Adrenal gland (tissue), 12 donors: ENCODE results near the gene TAF4. TPM values are rescaled to one million over a fixed set of nuclear protein-coding genes. Genes with fewer than 3 reads are reported as not detected.

ENCODE experiments used
- DNase-seq, 7 donors: peaks; one replicate each; pipeline ENCODE4 v3.0.0-alpha.2; 2019 to 2020
- H3K27ac ChIP-seq, 5 donors: fragments of 200-600 bp; sonication (generic) in 4 of 5; 1 replicate in 3 of 5; 2 replicates in 2 of 5; pipeline versions ENCODE4 v1.5.1 to v1.8.0; 2016 to 2020; ENCODE audit warnings: mild to moderate bottlenecking in 1 of 5
- H3K27me3 ChIP-seq: fragments of 200-600 bp; 2 replicates; pipeline ENCODE4 v1.8.0; 2021
- H3K36me3 ChIP-seq, 2 donors: fragments of 200-600 bp; replicated peaks in 1 of 2; 1 replicate in 1 of 2; 2 replicates in 1 of 2; pipeline versions ENCODE4 v1.5.1 to v1.8.0; 2018 to 2022
- H3K4me1 ChIP-seq, 2 donors: fragments of 200-600 bp; replicated peaks in 1 of 2; 1 replicate in 1 of 2; 2 replicates in 1 of 2; pipeline versions ENCODE4 v1.5.1 to v1.8.0; 2018 to 2021
- H3K4me3 ChIP-seq, 4 donors: fragments of 200-600 bp; sonication (generic) in 3 of 4; one replicate each; pipeline ENCODE4 v1.5.1; 2016 to 2018
- H3K9me3 ChIP-seq, 3 donors: fragments of 200-600 bp; sonication (generic) in 1 of 3; replicated peaks in 1 of 3; 1 replicate in 2 of 3; 2 replicates in 1 of 3; pipeline versions ENCODE4 v1.5.1 to v1.8.0; 2016 to 2021
- CTCF ChIP-seq, 6 experiments: fragments of 450-650 bp in 4 of 6; fragments of 200-600 bp in 2 of 6; sonication (generic) in 1 of 6; IDR thresholded peaks; 1 replicate in 5 of 6; 2 replicates in 1 of 6; pipeline versions ENCODE4 v1.5.1 to v1.8.0; 2016 to 2021; ENCODE audit warnings: antibody characterized with exemption in 6 of 6, mild to moderate bottlenecking in 2 of 6, moderate library complexity in 1 of 6
- POLR2A ChIP-seq, 2 donors: fragments of 450-650 bp; IDR thresholded peaks; one replicate each; pipeline ENCODE4 v1.6.1; 2017; ENCODE audit warnings: antibody characterized with exemption in 2 of 2, mild to moderate bottlenecking in 2 of 2, moderate library complexity in 1 of 2
- WGBS, 4 donors: extraction: QIAGEN DNeasy Blood & Tissue Kit in 2 of 4; methylation state at CpG; one replicate each; pipeline versions ENCODE4 v1.1.5 to v1.1.7; 2013 to 2017; 5-methylcytosine and 5-hydroxymethylcytosine counted together
- intact Hi-C, 2 donors: fragments of 100-400 bp; cut with DNase I; formaldehyde crosslinking; loops; one replicate each; pipeline versions ENCODE4 v1.14.1 to v1.15.0; 2022 to 2023
- polyA plus RNA-seq, 3 donors: library from polyadenylated mRNA; stranded (reverse); fragments of 200-250 nt in 2 of 3; fragments of 350-450 nt in 1 of 3; fragmentation: Illumina TruSeq in 1 of 3; extraction: RNeasy Lipid Tissue Mini Kit (QIAGEN cat#74804) in 1 of 3; gene quantifications; one replicate each; pipeline ENCODE4 v1.2.3, GENCODE V29; 2013 to 2014
- total RNA-seq, 9 donors: library from RNA; depleted of rRNA in 4 of 9; stranded (reverse); fragments of >200 nt in 4 of 9; fragments of 120-200 nt in 1 of 9; fragmentation: NEBNext Ultra II Directional in 1 of 9; extraction: Animal tissue kit (Norgen Biotek cat#: 25700) in 1 of 9; gene quantifications; one replicate each; pipeline versions ENCODE4 v1.1.0 to v1.2.4, GENCODE V29; 2013 to 2023
- donor health status: healthy with polysubstance abuse.
- donor health status: Bipolar disorder and iron deficiency.
- donor health status: DM: yes; HTN: yes; CAD: no.
- donor health status: DM: no; HTN: no; CAD: no.
- donor health status: DM: no; HTN: no; CAD: no.
- donor health status: DM: yes; HTN: yes; CAD: no.

The TAF4 gene
- total and polyA plus RNA-seq, 12 donors: 5.2 to 30.9 (median 14.8) TPM

GRCh38 chr20:61978491-61978890, 87.2 kb downstream of the TAF4 start:
- Histone ChIP-seq H3K9me3 (no peaks in the 10 kb centered on the region), H3K36me3 (peaks cover 0 to 6% of the 10 kb centered on the region in 2 donors), H3K4me1 (no peaks in the 10 kb centered on the region), H3K4me3 (no peak overlapping the region), H3K27me3 (no peaks in the 10 kb centered on the region), H3K27ac (no peak overlapping the region)
- intact Hi-C loops: no loop called here
- no peak for DNase-seq
- no peak for TF ChIP-seq CTCF (IDR thresholded peaks at IDR 0.05)
- TF ChIP-seq POLR2A (IDR thresholded peaks at IDR 0.05): no peak
- whole genome bisulfite sequencing, 4 donors: 74 to 94% (median 80%) methylated on average over 16 to 20 of the region's 20 CpGs

GRCh38 chr20:61977419-61977786, 88.3 kb downstream of the TAF4 start:
- no peaks in the 10 kb centered on the region for H3K4me1 ChIP-seq
- H3K9me3 ChIP-seq: no peaks in the 10 kb centered on the region
- 93 to 97% (median 94%) methylated on average over 10 of the region's 10 CpGs for WGBS, 4 donors
- no peak for DNase-seq
- H3K27me3 ChIP-seq: no peaks in the 10 kb centered on the region
- intact Hi-C loops: no loop called here
- H3K36me3 ChIP-seq: peaks cover 0 to 6% of the 10 kb centered on the region in 2 donors
- no peak overlapping the region for H3K27ac ChIP-seq
- TF ChIP-seq POLR2A (IDR thresholded peaks at IDR 0.05): no peak
- no peak for TF ChIP-seq CTCF (IDR thresholded peaks at IDR 0.05)
- H3K4me3 ChIP-seq: no peak overlapping the region

- peaks cover 0 to 6% of the 10 kb centered on the region in 2 donors for H3K36me3 ChIP-seq
- WGBS, 4 donors: 95 to 98% (median 97%) methylated on average over 20 to 45 of the region's 45 CpGs
Observed at GRCh38 chr20:61976644-61977418, 88.8 kb downstream of the TAF4 start.

GRCh38 chr20:61976263-61976643, 89.4 kb downstream of the TAF4 start:
- WGBS, 4 donors: 84 to 95% (median 92%) methylated on average over 4 to 9 of the region's 9 CpGs
- TF ChIP-seq POLR2A (IDR thresholded peaks at IDR 0.05): no peak
- TF ChIP-seq CTCF (IDR thresholded peaks at IDR 0.05): no peak
- peaks cover 0 to 6% of the 10 kb centered on the region in 2 donors for H3K36me3 ChIP-seq

More at GRCh38 chr20:61976644-61977418, 88.8 kb downstream of the TAF4 start:
- intact Hi-C loops: no loop called here
- TF ChIP-seq POLR2A (IDR thresholded peaks at IDR 0.05): no peak
- TF ChIP-seq CTCF (IDR thresholded peaks at IDR 0.05): no peak
- H3K27ac ChIP-seq: no peak overlapping the region
- no peak for DNase-seq
- H3K27me3 ChIP-seq: no peaks in the 10 kb centered on the region
- no peaks in the 10 kb centered on the region for H3K9me3 ChIP-seq
- H3K4me1 ChIP-seq: no peaks in the 10 kb centered on the region
- no peak overlapping the region for H3K4me3 ChIP-seq

More at GRCh38 chr20:61976263-61976643, 89.4 kb downstream of the TAF4 start:
- Histone ChIP-seq H3K27ac (no peak overlapping the region), H3K4me1 (no peaks in the 10 kb centered on the region), H3K27me3 (no peaks in the 10 kb centered on the region), H3K9me3 (no peaks in the 10 kb centered on the region), H3K4me3 (no peak overlapping the region)
- intact Hi-C loops: no loop called here
- DNase-seq: no peak
